Subcutaneous adipose tissue (tissue), 4 donors: ENCODE measurements around the gene MAST1. TPM values are rescaled to one million over a fixed set of nuclear protein-coding genes. Genes with fewer than 3 reads are reported as not detected.

Experiments
- total RNA-seq, 4 donors: library from RNA; depleted of rRNA; stranded (reverse); fragments of >200 nt; gene quantifications; one replicate each; pipeline ENCODE4 v1.1.0, GENCODE V29; 2016
- TF ChIP-seq, protein P1 (sequence below): fragments of 450-650 bp; IDR thresholded peaks from one replicate; pipeline ENCODE4 v1.5.1; 2016; ENCODE audit warnings: low read depth, mild to moderate bottlenecking, control low read depth, antibody characterized with exemption, moderate library complexity

MAST1 gene
- total RNA-seq, 4 donors from 2014 or later: 0.17 TPM; not detected in 3

DNA sequence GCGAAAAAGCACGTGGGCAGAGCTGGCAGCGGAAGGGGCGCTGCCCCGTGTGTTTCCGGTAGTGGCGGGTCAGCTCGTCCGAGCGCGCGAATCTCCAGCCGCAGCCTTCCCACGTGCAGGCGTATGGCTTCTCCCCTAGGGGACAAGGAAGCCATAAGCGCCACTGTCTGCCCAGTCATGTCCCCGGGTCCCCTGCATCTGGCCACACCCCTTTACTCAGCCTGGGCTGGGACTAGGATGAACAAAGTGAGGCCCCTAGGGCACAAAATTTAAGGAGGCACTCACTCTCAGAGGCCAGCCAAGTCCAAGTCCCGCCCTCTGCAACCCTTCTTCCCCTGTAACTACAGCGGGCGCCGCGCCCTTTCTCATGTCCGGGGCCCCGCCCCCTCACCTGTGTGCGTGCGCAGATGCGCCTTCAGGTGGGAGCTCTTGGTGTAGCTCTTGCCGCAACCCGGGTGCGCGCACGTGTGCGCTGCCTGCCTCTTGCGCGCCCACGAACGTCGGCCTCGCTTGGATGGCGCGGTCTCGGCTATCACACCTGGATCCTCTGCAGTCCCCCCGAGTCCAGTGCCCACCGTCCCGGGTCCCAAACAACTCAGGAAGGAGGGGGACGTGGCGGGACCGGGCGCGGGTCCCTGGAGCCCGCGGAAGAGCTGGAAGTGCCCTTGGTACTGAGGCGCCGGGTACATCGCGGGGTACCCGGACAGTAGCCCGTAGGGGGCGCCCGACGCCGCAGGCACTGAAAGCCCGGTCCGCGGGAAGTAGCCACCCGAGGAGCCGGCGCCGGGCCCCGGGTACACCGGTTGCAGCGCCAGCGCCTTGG, 46.8 kb downstream of the MAST1 start:
- TF ChIP-seq, protein P1, sequence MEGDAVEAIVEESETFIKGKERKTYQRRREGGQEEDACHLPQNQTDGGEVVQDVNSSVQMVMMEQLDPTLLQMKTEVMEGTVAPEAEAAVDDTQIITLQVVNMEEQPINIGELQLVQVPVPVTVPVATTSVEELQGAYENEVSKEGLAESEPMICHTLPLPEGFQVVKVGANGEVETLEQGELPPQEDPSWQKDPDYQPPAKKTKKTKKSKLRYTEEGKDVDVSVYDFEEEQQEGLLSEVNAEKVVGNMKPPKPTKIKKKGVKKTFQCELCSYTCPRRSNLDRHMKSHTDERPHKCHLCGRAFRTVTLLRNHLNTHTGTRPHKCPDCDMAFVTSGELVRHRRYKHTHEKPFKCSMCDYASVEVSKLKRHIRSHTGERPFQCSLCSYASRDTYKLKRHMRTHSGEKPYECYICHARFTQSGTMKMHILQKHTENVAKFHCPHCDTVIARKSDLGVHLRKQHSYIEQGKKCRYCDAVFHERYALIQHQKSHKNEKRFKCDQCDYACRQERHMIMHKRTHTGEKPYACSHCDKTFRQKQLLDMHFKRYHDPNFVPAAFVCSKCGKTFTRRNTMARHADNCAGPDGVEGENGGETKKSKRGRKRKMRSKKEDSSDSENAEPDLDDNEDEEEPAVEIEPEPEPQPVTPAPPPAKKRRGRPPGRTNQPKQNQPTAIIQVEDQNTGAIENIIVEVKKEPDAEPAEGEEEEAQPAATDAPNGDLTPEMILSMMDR: no peak

- TF ChIP-seq, protein P1: no peak
Observed at GRCh38 chr19:12885749-12886650, 47.7 kb downstream of the MAST1 start.

DNA sequence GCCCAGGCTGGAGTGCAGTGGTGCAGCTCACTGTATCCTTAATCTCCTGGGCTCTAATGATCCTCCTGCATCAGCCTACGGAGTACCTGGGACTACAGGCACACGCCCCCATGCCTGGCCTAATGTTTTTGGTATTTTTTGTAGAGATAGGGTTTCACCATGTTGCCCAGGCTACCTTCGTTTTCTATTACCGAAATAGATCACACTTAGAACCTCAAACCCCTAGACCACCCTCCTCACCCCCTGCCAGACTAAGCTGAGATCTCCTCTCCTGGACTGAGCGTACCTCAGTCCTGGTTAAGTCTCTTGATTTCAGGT, 48.3 kb downstream of the MAST1 start:
- TF ChIP-seq, protein P1: no peak

GRCh38 chr19:12886969-12887747, 48.8 kb downstream of the MAST1 start, which contains the start of gene KLF1:
Gene KLF1 (minus strand): TSS chr19:12887201. CDS start chr19:12887140, 61 bp downstream.
- TF ChIP-seq, protein P1: no peak

- TF ChIP-seq, protein P1: no peak
Observed at GRCh38 chr19:12888006-12888603, 49.8 kb downstream of the MAST1 start.

DNA sequence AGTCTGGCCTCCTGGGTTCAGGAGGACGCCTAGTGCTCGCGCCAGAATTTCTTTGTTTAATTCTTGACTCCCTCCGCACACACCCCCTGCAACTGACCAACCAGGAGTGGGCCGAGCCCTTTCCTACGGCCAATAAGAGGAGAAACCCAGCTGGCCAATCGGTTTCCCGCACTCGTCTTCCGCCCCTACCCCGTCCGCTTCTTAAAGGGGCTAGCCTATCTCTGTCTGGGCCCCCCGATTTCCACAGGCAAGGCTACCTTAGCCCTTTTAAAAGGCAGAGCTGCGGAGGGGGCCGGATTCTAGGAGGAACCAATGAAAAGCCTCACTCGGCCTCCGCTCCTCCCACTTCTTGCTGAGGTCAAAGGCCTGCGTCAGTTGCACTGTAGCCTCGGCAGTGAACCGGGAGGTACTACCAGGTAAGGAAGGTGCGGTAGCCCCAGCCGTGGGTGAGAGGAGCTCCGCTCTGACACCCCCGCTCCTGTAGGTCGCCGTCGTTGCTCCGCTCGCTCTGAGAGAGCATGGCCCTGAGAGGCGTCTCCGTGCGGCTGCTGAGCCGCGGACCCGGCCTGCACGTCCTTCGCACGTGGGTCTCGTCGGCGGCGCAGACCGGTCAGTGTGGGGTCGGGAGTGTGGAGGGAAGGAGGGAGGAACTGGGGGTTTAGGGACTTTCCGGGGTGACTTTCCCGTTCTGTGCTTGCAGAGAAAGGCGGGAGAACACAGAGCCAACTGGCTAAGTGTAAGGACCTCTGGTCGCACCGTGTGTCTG, 52.7 kb downstream of the MAST1 start, which contains the start of gene GCDH:
GCDH (plus strand) TSS at position 374 of the 766 bp plus-strand sequence; CDS start at position 519, 145 bp downstream.
- TF ChIP-seq, protein P1: no peak
